ENCODE results near the gene ZNF580. TPM values are rescaled to one million over a fixed set of nuclear protein-coding genes. Genes with fewer than 3 reads are reported as not detected.

ZNF580 gene, protein sequence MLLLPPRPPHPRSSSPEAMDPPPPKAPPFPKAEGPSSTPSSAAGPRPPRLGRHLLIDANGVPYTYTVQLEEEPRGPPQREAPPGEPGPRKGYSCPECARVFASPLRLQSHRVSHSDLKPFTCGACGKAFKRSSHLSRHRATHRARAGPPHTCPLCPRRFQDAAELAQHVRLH
- 10 to 100 TPM; 37.6 to 38.0 TPM for total RNA-seq
- polyA plus RNA-seq (ENCODE audit: insufficient read depth, low read depth, low replicate concordance): 21.7 TPM
- long read RNA-seq, donor 1, transcript ZNF580-202 (1 exons, 1,707 nt): minor isoform, 12 of 42 reads
- long read RNA-seq, donor 1, transcript ZNF580-201 (2 exons, 1,261 nt): major isoform, 29 of 42 reads
- long read RNA-seq, donor 1, partial matches to known transcripts: 0 of 42 reads
- long read RNA-seq, donor 1, other reads (novel, unspliced or antisense): 0 of 42 reads
- long read RNA-seq, donor 2, transcript ZNF580-202 (1 exons, 1,707 nt): minor isoform, 16 of 38 reads
- long read RNA-seq, donor 2, transcript ZNF580-201 (2 exons, 1,261 nt): major isoform, 22 of 38 reads
- long read RNA-seq, donor 2, partial matches to known transcripts: 0 of 38 reads
- long read RNA-seq, donor 2, other reads (novel, unspliced or antisense): 0 of 38 reads

DNA sequence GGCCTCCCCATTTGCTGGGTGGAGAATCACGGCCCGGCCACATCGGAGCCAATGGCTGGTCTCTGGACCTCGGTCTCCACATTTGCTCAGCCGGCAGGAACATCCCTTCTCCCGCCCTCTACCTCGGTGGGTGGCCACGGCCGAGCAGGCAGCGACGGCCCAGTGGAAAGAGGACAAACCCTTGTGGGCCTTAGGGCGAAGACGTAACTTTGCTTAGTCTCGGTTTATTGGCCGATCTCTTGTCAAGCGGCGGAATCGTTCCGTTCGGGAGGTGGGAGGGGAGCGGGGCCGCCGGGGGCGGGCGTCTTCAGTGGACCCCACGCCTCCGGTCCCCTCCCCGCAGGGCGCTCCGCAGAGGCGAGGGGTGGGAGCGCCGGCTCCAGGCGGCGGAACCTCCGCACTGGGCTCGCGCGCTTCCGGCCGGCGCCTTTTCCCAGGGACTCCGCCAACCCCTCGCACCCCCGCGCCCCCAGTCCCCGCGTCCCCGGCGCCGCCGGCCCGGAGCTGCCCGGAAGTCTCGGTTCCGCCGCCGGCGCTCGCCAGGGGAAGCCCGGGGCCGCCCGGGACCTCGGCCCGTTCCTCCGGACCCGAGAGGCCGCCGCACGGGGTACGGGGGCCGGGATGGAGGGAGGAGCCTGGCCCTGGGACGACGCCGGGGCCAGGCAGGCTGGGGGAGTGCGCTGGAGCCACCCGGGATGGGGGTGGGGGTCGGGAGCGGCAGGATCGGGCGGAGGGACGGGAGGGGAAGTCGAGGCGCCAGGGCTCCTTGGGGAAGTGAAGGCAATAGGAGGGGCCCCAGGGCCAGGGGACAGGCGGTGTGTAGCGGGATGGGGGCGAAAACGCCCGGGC is at the start of gene ZNF580:
ZNF580 (plus strand) TSS at position 426 of the 849 bp plus-strand sequence. CDS start 1,507 bp downstream, outside the sequence.
- no peak for TF ChIP-seq POLR2A (IDR thresholded peaks at IDR 0.05)
- TF ChIP-seq, protein P1, sequence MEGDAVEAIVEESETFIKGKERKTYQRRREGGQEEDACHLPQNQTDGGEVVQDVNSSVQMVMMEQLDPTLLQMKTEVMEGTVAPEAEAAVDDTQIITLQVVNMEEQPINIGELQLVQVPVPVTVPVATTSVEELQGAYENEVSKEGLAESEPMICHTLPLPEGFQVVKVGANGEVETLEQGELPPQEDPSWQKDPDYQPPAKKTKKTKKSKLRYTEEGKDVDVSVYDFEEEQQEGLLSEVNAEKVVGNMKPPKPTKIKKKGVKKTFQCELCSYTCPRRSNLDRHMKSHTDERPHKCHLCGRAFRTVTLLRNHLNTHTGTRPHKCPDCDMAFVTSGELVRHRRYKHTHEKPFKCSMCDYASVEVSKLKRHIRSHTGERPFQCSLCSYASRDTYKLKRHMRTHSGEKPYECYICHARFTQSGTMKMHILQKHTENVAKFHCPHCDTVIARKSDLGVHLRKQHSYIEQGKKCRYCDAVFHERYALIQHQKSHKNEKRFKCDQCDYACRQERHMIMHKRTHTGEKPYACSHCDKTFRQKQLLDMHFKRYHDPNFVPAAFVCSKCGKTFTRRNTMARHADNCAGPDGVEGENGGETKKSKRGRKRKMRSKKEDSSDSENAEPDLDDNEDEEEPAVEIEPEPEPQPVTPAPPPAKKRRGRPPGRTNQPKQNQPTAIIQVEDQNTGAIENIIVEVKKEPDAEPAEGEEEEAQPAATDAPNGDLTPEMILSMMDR (IDR thresholded peaks at IDR 0.05): no peak
- WGBS, 2 donors: 1% methylated on average over 22 to 48 of the region's 89 CpGs
- no peaks in the 10 kb centered on the region for H3K36me3 ChIP-seq (ENCODE audit: low read depth, missing control alignments)
- no peaks in the 10 kb centered on the region for H3K9me3 ChIP-seq
- H3K27ac ChIP-seq: peak within 1 kb of the TSS; percentile 76 to 93
- peak within 1 kb of the TSS; percentile 95 to 96 for H3K4me3 ChIP-seq
- peaks cover 37% of the 10 kb centered on the region for H3K4me1 ChIP-seq
- peak; percentile 61 for DNase-seq
- H3K27me3 ChIP-seq: no peaks in the 10 kb centered on the region
- intact Hi-C loops (cut with DNase I; ENCODE audit: low total_unique reads): no loop called here

DNA sequence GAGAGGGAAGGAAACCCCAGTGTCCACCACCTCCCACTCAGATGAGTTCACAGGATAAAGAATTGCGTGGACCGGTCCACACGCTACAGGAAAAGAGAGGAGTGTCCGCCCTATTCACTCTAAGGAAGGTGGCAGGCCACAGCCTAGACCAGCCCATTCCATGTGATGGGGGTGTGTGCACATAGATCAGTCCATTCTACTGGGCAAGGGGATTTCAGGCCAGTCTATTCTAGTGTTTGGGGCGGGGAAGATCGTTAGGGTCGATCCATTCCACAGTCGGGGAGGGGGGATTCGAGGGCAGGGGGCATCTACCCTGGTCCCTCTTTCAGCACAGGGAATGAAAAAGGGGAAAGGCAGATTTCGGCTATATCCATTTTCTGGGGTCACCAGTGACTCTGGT is 49.2 kb upstream of the ZNF580 start:
- H3K9me3 ChIP-seq: no peaks in the 10 kb centered on the region
- intact Hi-C loops (cut with DNase I; ENCODE audit: low total_unique reads): no loop called here
- no peaks in the 10 kb centered on the region for H3K36me3 ChIP-seq (ENCODE audit: low read depth, missing control alignments)
- H3K4me1 ChIP-seq: peaks cover 8% of the 10 kb centered on the region
- peak; percentile 48 for DNase-seq
- WGBS, 2 donors: 67 to 69% methylated on average over 9 to 10 of the region's 10 CpGs
- TF ChIP-seq, protein P1 (IDR thresholded peaks at IDR 0.05): no peak
- TF ChIP-seq POLR2A (IDR thresholded peaks at IDR 0.05): no peak
- no peak overlapping the region for H3K4me3 ChIP-seq
- no peak overlapping the region for H3K27ac ChIP-seq
- H3K27me3 ChIP-seq: no peaks in the 10 kb centered on the region

DNA sequence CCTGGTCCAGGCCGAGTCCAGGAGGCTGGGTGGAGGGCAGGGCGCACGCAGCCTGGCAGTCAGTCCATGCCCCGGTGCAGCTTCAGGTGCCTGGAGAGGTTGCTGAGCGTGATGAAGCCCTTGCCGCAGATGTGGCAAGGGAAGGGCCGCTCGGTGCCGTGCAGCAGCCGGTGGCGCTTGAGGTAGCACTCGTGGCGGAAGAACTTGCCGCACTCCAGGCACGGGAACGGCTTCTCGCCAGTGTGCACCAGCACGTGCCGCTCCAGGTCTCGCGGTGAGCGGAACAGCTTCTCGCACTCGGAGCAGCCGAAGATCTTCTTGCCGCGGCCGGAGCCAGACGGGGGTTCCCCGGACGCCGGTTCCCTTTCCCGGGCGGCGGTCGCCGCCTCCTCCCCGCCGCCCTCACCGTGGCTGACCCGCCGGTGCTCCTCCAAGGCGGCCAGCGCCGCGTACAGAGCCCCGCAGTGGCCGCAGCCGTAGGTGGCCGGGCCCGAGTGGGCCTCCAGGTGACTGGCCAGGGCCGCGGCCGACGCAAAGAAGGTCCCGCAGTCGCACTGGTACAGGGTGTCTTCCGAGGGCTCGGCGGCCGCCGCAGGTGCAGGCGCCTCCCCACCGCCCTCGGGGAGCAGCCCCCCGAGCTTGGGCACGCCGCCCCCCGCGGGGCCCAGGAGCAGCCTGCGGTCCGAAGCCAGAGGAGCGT is 48.3 kb upstream of the ZNF580 start:
- Histone ChIP-seq H3K27ac (no peak overlapping the region), H3K27me3 (no peaks in the 10 kb centered on the region), H3K36me3 (ENCODE audit: low read depth, missing control alignments) (no peaks in the 10 kb centered on the region), H3K9me3 (no peaks in the 10 kb centered on the region), H3K4me1 (no peaks in the 10 kb centered on the region), H3K4me3 (peak overlapping the region; percentile 29 to 43)
- 40 to 81% methylated on average over 1 to 42 of the region's 73 CpGs for WGBS, 2 donors
- DNase-seq: no peak
- TF ChIP-seq POLR2A (IDR thresholded peaks at IDR 0.05): no peak
- TF ChIP-seq, protein P1 (IDR thresholded peaks at IDR 0.05): no peak
- intact Hi-C loops (cut with DNase I; ENCODE audit: low total_unique reads): no loop called here

DNA sequence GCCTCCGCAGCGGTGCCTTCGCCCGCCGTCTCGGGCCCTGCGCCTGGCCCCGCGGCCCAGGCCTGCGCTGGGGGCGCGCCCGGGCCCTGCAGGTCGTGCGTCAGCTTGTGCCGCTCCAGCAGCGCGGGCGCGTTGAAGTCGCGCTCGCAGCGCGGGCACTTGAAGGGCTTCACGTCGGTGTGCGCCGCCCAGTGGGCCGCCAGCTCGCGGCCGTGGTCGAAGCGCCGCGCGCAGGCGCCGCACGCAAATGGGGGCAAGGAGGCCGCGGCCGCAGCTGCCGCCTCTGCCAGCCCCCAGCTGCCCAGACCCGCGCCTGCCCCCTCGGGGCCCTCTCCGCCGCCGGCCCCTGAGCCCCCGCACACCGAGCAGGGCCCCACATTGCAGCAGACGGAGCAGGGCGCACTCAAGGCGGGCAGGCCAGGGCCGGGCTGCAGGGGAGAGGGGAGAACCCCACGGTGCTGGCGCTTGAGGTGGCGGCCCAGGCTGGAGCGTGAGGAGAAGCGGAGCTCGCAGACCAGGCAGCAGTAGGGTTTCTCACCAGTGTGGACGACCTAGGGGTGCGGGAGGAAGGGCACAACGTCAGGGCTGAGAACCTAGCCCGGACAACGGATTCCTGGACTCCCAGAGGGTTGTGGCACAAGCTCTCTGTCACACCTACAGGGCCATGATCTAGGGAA is 47.6 kb upstream of the ZNF580 start:
- no peak for DNase-seq
- H3K4me3 ChIP-seq: peak overlapping the region; percentile 29
- H3K27ac ChIP-seq: no peak overlapping the region
- no peaks in the 10 kb centered on the region for H3K36me3 ChIP-seq (ENCODE audit: low read depth, missing control alignments)
- no peaks in the 10 kb centered on the region for H3K27me3 ChIP-seq
- H3K9me3 ChIP-seq: no peaks in the 10 kb centered on the region
- TF ChIP-seq, protein P1 (IDR thresholded peaks at IDR 0.05): no peak
- no peak for TF ChIP-seq POLR2A (IDR thresholded peaks at IDR 0.05)
- intact Hi-C loops (cut with DNase I; ENCODE audit: low total_unique reads): no loop called here
- 60 to 67% methylated on average over 1 to 28 of the region's 68 CpGs for WGBS, 2 donors
- H3K4me1 ChIP-seq: no peaks in the 10 kb centered on the region
